ENCODE data around the gene NOVA2.

NOVA2 gene

GRCh38 chr19:45972081-45972946 is 1.4 kb downstream of the NOVA2 start (continued):
- no peak for TF ChIP-seq TSHZ2 (CRISPR knock-in tag; IDR thresholded peaks at IDR 0.05)

- TF ChIP-seq ZFP30 (CRISPR knock-in tag; IDR thresholded peaks at IDR 0.05) (no peak), ZFP3 (CRISPR knock-in tag; IDR thresholded peaks at IDR 0.05) (no peak), PPARA (CRISPR knock-in tag; IDR thresholded peaks at IDR 0.05; ENCODE audit: borderline replicate concordance) (no peak), BACH2 (CRISPR knock-in tag; IDR thresholded peaks at IDR 0.05; ENCODE audit: borderline replicate concordance) (no peak), TOX (CRISPR knock-in tag; IDR thresholded peaks at IDR 0.05; ENCODE audit: borderline replicate concordance) (no peak), GLIS3 (CRISPR knock-in tag; IDR thresholded peaks at IDR 0.05) (no peak), PATZ1 (CRISPR knock-in tag; IDR thresholded peaks at IDR 0.05; ENCODE audit: borderline replicate concordance) (no peak), ZC3H10 (CRISPR knock-in tag; IDR thresholded peaks at IDR 0.05) (no peak), ISL1 (CRISPR knock-in tag; IDR thresholded peaks at IDR 0.05) (no peak), TSHZ2 (CRISPR knock-in tag; IDR thresholded peaks at IDR 0.05) (no peak), POU6F1 (CRISPR knock-in tag; IDR thresholded peaks at IDR 0.05; ENCODE audit: borderline replicate concordance, low read depth) (no peak), ARNTL (CRISPR knock-in tag; IDR thresholded peaks at IDR 0.05; ENCODE audit: borderline replicate concordance, low read depth) (no peak), SNAI2 (CRISPR knock-in tag; IDR thresholded peaks at IDR 0.05) (no peak), ESRRG (CRISPR knock-in tag; IDR thresholded peaks at IDR 0.05) (no peak), ZNF565 (CRISPR knock-in tag; conservative IDR thresholded peaks at IDR 0.05; ENCODE audit: low read depth) (no peak), OSR1 (CRISPR knock-in tag; IDR thresholded peaks at IDR 0.05) (no peak), CSDC2 (CRISPR knock-in tag; IDR thresholded peaks at IDR 0.05) (no peak), CSRNP3 (CRISPR knock-in tag; IDR thresholded peaks at IDR 0.05) (no peak)
- no peak for ATAC-seq
Observed at GRCh38 chr19:45971260-45971902, 2.3 kb downstream of the NOVA2 start.

Data from SK-N-SH treated with all-trans-retinoic acid at 6 μM for 48 hours (cell line).